Endothelial cell of umbilical vein (primary cell): ENCODE measurements around the gene AFDN. TPM values are rescaled to one million over a fixed set of nuclear protein-coding genes. Genes with fewer than 3 reads are reported as not detected.

Source experiments
- BruUV-seq: library from RNA; stranded (reverse); fragments of 400-500 nt; replicated peaks from 2 replicates; lab custom pipeline; 2021; lab: Mats Ljungman, UMichigan
- CTCF ChIA-PET: fragments of 300-600, 350-600 bp; sonication (Branson Sonifier 250); formaldehyde crosslinking; loops from one replicate; lab custom pipeline; 2021; ENCODE audit warnings: antibody characterized with exemption, inconsistent platforms; lab: Charles Lee
- POLR2A ChIA-PET: fragments of 300-600, 350-600 bp; sonication (Branson Sonifier 250); formaldehyde crosslinking; loops from one replicate; lab custom pipeline; 2021; ENCODE audit warnings: antibody characterized with exemption, inconsistent platforms; lab: Charles Lee
- DNase-seq: peaks from one replicate; pipeline ENCODE4 v3.0.0-alpha.2; 2011; ENCODE audit warnings: low read depth, low spot score
- FAIRE-seq: peaks from 2 replicates; lab custom pipeline; 2011; peaks lifted over from hg19 to GRCh38; lab: Jason Lieb, UNC
- H2AFZ ChIP-seq: 2 replicates; pipeline ENCODE4 v1.6.0; 2012; ENCODE audit warnings: low read depth, low read length, control low read depth, inconsistent platforms
- H3K27ac ChIP-seq: 2 replicates; pipeline ENCODE4 v1.5.1; 2011; ENCODE audit warnings: low read depth, mild to moderate bottlenecking, control low read depth, low read length, moderate library complexity; ENCODE audit not compliant: insufficient read depth
- H3K27me3 ChIP-seq, 2 experiments: 2 replicates each; pipeline versions ENCODE4 v1.6.0 to v1.6.1; 2011; ENCODE audit warnings: low read length in 2 of 2, mixed read lengths in 1 of 2; ENCODE audit not compliant: control insufficient read depth in 2 of 2, insufficient read depth in 2 of 2
- H3K36me3 ChIP-seq, 2 experiments: 2 replicates in 1 of 2; 3 replicates in 1 of 2; pipeline ENCODE4 v1.5.1; 2011; ENCODE audit warnings: low read length in 2 of 2, mild to moderate bottlenecking in 1 of 2, moderate library complexity in 1 of 2; ENCODE audit not compliant: control insufficient read depth in 2 of 2, insufficient read depth in 2 of 2; ENCODE audit errors: extremely low read depth in 1 of 2
- H3K4me1 ChIP-seq: 3 replicates; pipeline ENCODE4 v1.5.1; 2011; ENCODE audit warnings: mild to moderate bottlenecking, low read length; ENCODE audit not compliant: control insufficient read depth, insufficient read depth; ENCODE audit errors: extremely low read depth
- H3K4me2 ChIP-seq: 2 replicates; pipeline ENCODE4 v1.6.1; 2011; ENCODE audit warnings: low read length, control low read depth, mixed read lengths; ENCODE audit not compliant: insufficient read depth
- H3K4me3 ChIP-seq, 3 experiments: fragments of 200-600 bp in 1 of 3; sonication (generic), shearing (Covaris generic) in 1 of 3; replicated peaks in 1 of 3; 2 replicates each; pipeline ENCODE4 v1.5.1; 2011 to 2016; ENCODE audit warnings: control low read depth in 3 of 3, low read length in 3 of 3, mild to moderate bottlenecking in 2 of 3, inconsistent platforms in 1 of 3, low read depth in 1 of 3, moderate library complexity in 1 of 3; ENCODE audit not compliant: insufficient read depth in 1 of 3
- H3K79me2 ChIP-seq: 2 replicates; pipeline ENCODE4 v1.6.0; 2012; ENCODE audit warnings: low read length, inconsistent platforms; ENCODE audit not compliant: control insufficient read depth, insufficient read depth
- H3K9ac ChIP-seq: replicated peaks from 2 replicates; pipeline ENCODE3; 2011; ENCODE audit warnings: low read length, control low read depth; ENCODE audit not compliant: insufficient read depth; ENCODE audit errors: extremely low read depth
- H3K9me1 ChIP-seq: replicated peaks from 3 replicates; pipeline ENCODE4 v1.6.0; 2011; ENCODE audit warnings: mild to moderate bottlenecking, low read length; ENCODE audit not compliant: control insufficient read depth, insufficient read depth; ENCODE audit errors: extremely low read depth
- H3K9me3 ChIP-seq: replicated peaks from 2 replicates; pipeline ENCODE4 v1.5.1; 2012; ENCODE audit warnings: low read length, inconsistent platforms; ENCODE audit not compliant: control insufficient read depth, insufficient read depth
- H4K20me1 ChIP-seq: replicated peaks from 2 replicates; pipeline ENCODE3; 2011; ENCODE audit warnings: mild to moderate bottlenecking, low read length; ENCODE audit not compliant: control insufficient read depth, insufficient read depth; ENCODE audit errors: extremely low read depth
- CTCF ChIP-seq, 2 donors: IDR thresholded peaks; 1 replicate in 1 of 2; 2 replicates in 1 of 2; pipeline ENCODE4 v1.5.1; 2011; ENCODE audit warnings: low read length in 2 of 2, mild to moderate bottlenecking in 2 of 2, moderate library complexity in 2 of 2, control low read depth in 1 of 2, inconsistent platforms in 1 of 2, low read depth in 1 of 2; ENCODE audit not compliant: insufficient read depth in 1 of 2; ENCODE audit errors: extremely low read depth in 1 of 2
- EZH2 ChIP-seq: IDR thresholded peaks from 2 replicates; pipeline ENCODE4 v1.6.1; 2012; ENCODE audit warnings: borderline replicate concordance, low read depth, mild to moderate bottlenecking, moderate library complexity, low read length, inconsistent platforms; ENCODE audit not compliant: severe bottlenecking
- FOS ChIP-seq: IDR thresholded peaks from 2 replicates; pipeline ENCODE4 v1.6.1; 2011; ENCODE audit warnings: mild to moderate bottlenecking, low read length, moderate library complexity, borderline replicate concordance; ENCODE audit not compliant: insufficient read depth
- GATA2 ChIP-seq: IDR thresholded peaks from 2 replicates; pipeline ENCODE4 v1.7.0; 2011; ENCODE audit warnings: low read depth, mild to moderate bottlenecking, moderate library complexity, mixed read lengths, low read length; ENCODE audit not compliant: insufficient read length, insufficient read depth
- JUN ChIP-seq: IDR thresholded peaks from 2 replicates; pipeline ENCODE4 v1.6.1; 2011; ENCODE audit warnings: borderline replicate concordance, low read depth; ENCODE audit not compliant: insufficient read length, insufficient read depth
- MAX ChIP-seq: IDR thresholded peaks from 2 replicates; pipeline ENCODE4 v1.6.1; 2011; ENCODE audit not compliant: insufficient read depth, insufficient read length
- MYC ChIP-seq: IDR thresholded peaks from one replicate; pipeline ENCODE4 v1.6.1; 2011; ENCODE audit warnings: mild to moderate bottlenecking, low read depth, low read length
- POLR2A ChIP-seq: IDR thresholded peaks from 2 replicates; pipeline ENCODE4 v1.6.1; 2012; ENCODE audit warnings: low read depth, mild to moderate bottlenecking, control low read depth, low read length
- POLR2AphosphoS5 ChIP-seq: IDR thresholded peaks from 2 replicates; pipeline ENCODE4 v1.6.1; 2012; ENCODE audit warnings: low read depth, mild to moderate bottlenecking, control low read depth, low read length, moderate library complexity; ENCODE audit not compliant: insufficient read depth
- dilution Hi-C: fragments of 300-500 bp; cut with MboI; formaldehyde crosslinking; loops from one replicate; pipeline ENCODE4 v1.15.0; 2019; ENCODE audit warnings: low sequenced_read_pairs; ENCODE audit not compliant: extremely low pct_ligation_motif_present
- intact Hi-C: fragments of 100-400 bp; cut with micrococcal nuclease; formaldehyde crosslinking; loops from one replicate; pipeline ENCODE4 v1.10.0; 2022
- polyA plus RNA-seq, 4 experiments: library from polyadenylated mRNA; depleted of rRNA in 3 of 4; stranded (reverse) in 3 of 4; unstranded in 1 of 4; fragments of >200 nt; gene quantifications; 2 replicates each; pipeline versions ENCODE4 v1.2.1 to v1.2.3, GENCODE V29; 2011 to 2012; ENCODE audit warnings: missing spikeins in 1 of 4
- total RNA-seq: library from RNA; stranded (reverse); gene quantifications from 2 replicates; pipeline ENCODE4 v1.2.3, GENCODE V29; 2021

The AFDN gene
- total and polyA plus RNA-seq, 2 donors (not counting 3 experiments of a cell fraction or from before 2014, with no cell fraction given) = 31.0 to 134 TPM

GRCh38 chr6:167981916-167982462 is 155.3 kb downstream of the AFDN start:
- Histone ChIP-seq H3K79me2 (no peaks in the 10 kb centered on the region), H3K9ac (no peak overlapping the region), H2AFZ (no peak overlapping the region), H3K9me1 (no peaks in the 10 kb centered on the region), H3K4me3 (no peak overlapping the region), H3K36me3 (no peaks in the 10 kb centered on the region), H3K4me2 (no peak overlapping the region), H3K9me3 (no peaks in the 10 kb centered on the region), H4K20me1 (no peaks in the 10 kb centered on the region), H3K27me3 (no peaks in the 10 kb centered on the region), H3K4me1 (peaks cover 4% of the 10 kb centered on the region), H3K27ac (no peak overlapping the region)
- intact Hi-C loops = loop anchor here (5.0 kb wide), 1 partner anchor 150 kb away; no protein-coding TSS in a partner anchor
- dilution Hi-C loops = no loop called here
- ChIA-PET POLR2A (no interaction called here), CTCF (no interaction called here)
- TF ChIP-seq EZH2 (no peak), CTCF (IDR thresholded peaks at IDR 0.05; ENCODE audit: extremely low read depth in 1 of 2, insufficient read depth in 1 of 2, low read depth in 1 of 2, low read length in 2 of 2) (no peak), GATA2 (no peak)
- FAIRE-seq (no peak), DNase-seq (no peak)
- BruUV-seq = no TSS peak

GRCh38 chr6:167984144-167984719 is 157.5 kb downstream of the AFDN start:
- Histone ChIP-seq H3K4me2 (no peak overlapping the region), H3K4me3 (no peak overlapping the region), H3K79me2 (no peaks in the 10 kb centered on the region), H3K36me3 (no peaks in the 10 kb centered on the region), H3K27ac (no peak overlapping the region), H3K9ac (no peak overlapping the region), H3K9me3 (no peaks in the 10 kb centered on the region), H3K27me3 (no peaks in the 10 kb centered on the region), H4K20me1 (no peaks in the 10 kb centered on the region), H3K4me1 (peaks cover 4% of the 10 kb centered on the region), H3K9me1 (no peaks in the 10 kb centered on the region), H2AFZ (no peak overlapping the region)
- ChIA-PET CTCF (interaction anchor here (0.6 to 1.2 kb wide), 2 partner anchors 21 to 52 kb away, joined by 3 to 4 read pairs; no protein-coding TSS in a partner anchor), POLR2A (no interaction called here)
- TF ChIP-seq GATA2 (no peak), POLR2AphosphoS5 (no peak), JUN (no peak), EZH2 (no peak), MYC (no peak), MAX (no peak), CTCF (IDR thresholded peaks at IDR 0.05; ENCODE audit: extremely low read depth in 1 of 2, insufficient read depth in 1 of 2, low read depth in 1 of 2, low read length in 2 of 2) (no peak), FOS (no peak), POLR2A (no peak)
- no TSS peak for BruUV-seq
- dilution Hi-C loops (no loop called here), intact Hi-C loops (loop anchor here (5.0 kb wide), 1 partner anchor 148 kb away; no protein-coding TSS in a partner anchor)
- DNase-seq (no peak), FAIRE-seq (no peak)
